GM18505 (cell line): ENCODE measurements around the gene CADPS2.

Source experiments
- ATAC-seq: cut with Tn5 transposase; IDR thresholded peaks from one replicate; pipeline ENCODE4 v1.9.1; 2021; ENCODE audit not compliant: unreplicated experiment
- POLR2A ChIP-seq: IDR thresholded peaks from 4 replicates; pipeline ENCODE4 v1.6.1; 2011; ENCODE audit warnings: borderline replicate concordance; ENCODE audit not compliant: insufficient read depth, insufficient read length; ENCODE audit errors: extremely low read depth

CADPS2 gene

GRCh38 chr7:122746948-122747347 is 139.3 kb downstream of the CADPS2 start:
- no peak for TF ChIP-seq POLR2A
- ATAC-seq = no peak

GRCh38 chr7:122743211-122743610 is 143.0 kb downstream of the CADPS2 start:
- no peak for TF ChIP-seq POLR2A
- ATAC-seq = no peak

- no peak for ATAC-seq
Observed at GRCh38 chr7:122738947-122739346, 147.3 kb downstream of the CADPS2 start.

GRCh38 chr7:122736183-122736582 is 150.1 kb downstream of the CADPS2 start:
- no peak for TF ChIP-seq POLR2A
- ATAC-seq = no peak

More at GRCh38 chr7:122738947-122739346, 147.3 kb downstream of the CADPS2 start:
- TF ChIP-seq POLR2A = no peak

GRCh38 chr7:122727759-122728158 is 158.5 kb downstream of the CADPS2 start:
- no peak for TF ChIP-seq POLR2A
- ATAC-seq = no peak

- TF ChIP-seq POLR2A = no peak
- ATAC-seq = no peak
Observed at GRCh38 chr7:122727354-122727753, 158.9 kb downstream of the CADPS2 start.

GRCh38 chr7:122726881-122727280 is 159.4 kb downstream of the CADPS2 start:
- no peak for TF ChIP-seq POLR2A
- no peak for ATAC-seq

GRCh38 chr7:122724366-122724765 is 161.9 kb downstream of the CADPS2 start:
- no peak for ATAC-seq
- TF ChIP-seq POLR2A = no peak

GRCh38 chr7:122719010-122719578 is 167.2 kb downstream of the CADPS2 start:
- ATAC-seq = no peak
- TF ChIP-seq POLR2A = no peak

- no peak for TF ChIP-seq POLR2A
- no peak for ATAC-seq
Observed at GRCh38 chr7:122717356-122718089, 168.7 kb downstream of the CADPS2 start.

- TF ChIP-seq POLR2A = no peak
- ATAC-seq = no peak
Observed at GRCh38 chr7:122715183-122715582, 171.1 kb downstream of the CADPS2 start.

GRCh38 chr7:122710916-122711315 is 175.3 kb downstream of the CADPS2 start:
- no peak for TF ChIP-seq POLR2A

GRCh38 chr7:122709930-122710646 is 176.2 kb downstream of the CADPS2 start:
- TF ChIP-seq POLR2A = no peak
- no peak for ATAC-seq

More at GRCh38 chr7:122710916-122711315, 175.3 kb downstream of the CADPS2 start:
- ATAC-seq = no peak

GRCh38 chr7:122706836-122707235 is 179.4 kb downstream of the CADPS2 start:
- no peak for ATAC-seq
- TF ChIP-seq POLR2A = no peak
